Activated CD4-positive, alpha-beta T cell treated with anti-CD3 and anti-CD28 coated beads for 36 hours (primary cell): Measurements from ENCODE around the gene ENTHD1. TPM values are rescaled to one million over a fixed set of nuclear protein-coding genes. Genes with fewer than 3 reads are reported as not detected.
"Not testable (repeated sequence)": the region's sequence is repeated elsewhere in the genome, so short reads cannot be mapped to it uniquely, and the experiment has no call there.

Experiments
- ATAC-seq: fragments of 200-7000 bp; cut with Tn5 transposase; one replicate; pipeline ENCODE4 v1.10.0; 2021; ENCODE audit warnings: mild to moderate bottlenecking, moderate library complexity
- CTCF ChIA-PET: fragments of 350-600 bp; sonication (Branson Sonifier 250); formaldehyde crosslinking; loops from one replicate; lab custom pipeline; 2021; ENCODE audit warnings: antibody characterized with exemption; lab: Charles Lee
- POLR2A ChIA-PET: fragments of 350-600 bp; sonication (Branson Sonifier 250); formaldehyde crosslinking; loops from one replicate; lab custom pipeline; 2021; ENCODE audit warnings: antibody characterized with exemption, inconsistent platforms; lab: Charles Lee
- DNase-seq: peaks from one replicate; pipeline ENCODE4 v3.0.0-alpha.2; 2020
- H3K27ac Mint-ChIP-seq: one replicate; pipeline ENCODE4 v1.8.0; 2021; ENCODE audit warnings: mixed read lengths
- H3K27me3 Mint-ChIP-seq: one replicate; pipeline ENCODE4 v1.8.0; 2021; ENCODE audit warnings: mixed read lengths
- H3K36me3 Mint-ChIP-seq: one replicate; pipeline ENCODE4 v1.8.0; 2021; ENCODE audit warnings: low read depth, mixed read lengths
- H3K4me1 Mint-ChIP-seq: one replicate; pipeline ENCODE4 v1.8.0; 2021; ENCODE audit warnings: mixed read lengths
- H3K4me3 Mint-ChIP-seq: one replicate; pipeline ENCODE4 v1.8.0; 2021; ENCODE audit warnings: mild to moderate bottlenecking, moderate library complexity, mixed read lengths
- H3K9me3 Mint-ChIP-seq: one replicate; pipeline ENCODE4 v1.8.0; 2021; ENCODE audit warnings: low read depth, mixed read lengths
- intact Hi-C, 2 experiments: fragments of 100-400 bp; cut with DNase I in 1 of 2; cut with micrococcal nuclease in 1 of 2; formaldehyde crosslinking; loops; one replicate each; pipeline versions ENCODE4 v1.14.2 to v1.15.1; 2022 to 2024; cut with DNase I, micrococcal nuclease
- total RNA-seq, 2 experiments: library from RNA; stranded (reverse); gene quantifications; one replicate each; pipeline ENCODE4 v1.2.3, GENCODE V29; 2021

The ENTHD1 gene
- total RNA-seq, 2 experiments from 2014 or later: 0.59 to 0.70 TPM

GRCh38 chr22:39904024-39904423, 10.5 kb upstream of the ENTHD1 start:
- CTCF ChIA-PET: interaction anchor here (0.8 to 3.7 kb wide), 4 partner anchors 12 to 31 kb away, joined by 3 to 23 read pairs (median 6); no protein-coding TSS in a partner anchor
- peak overlapping the region; percentile 86 for H3K4me3 Mint-ChIP-seq
- POLR2A ChIA-PET, DNase-seq, ATAC-seq, H3K9me3 Mint-ChIP-seq, H3K27me3 Mint-ChIP-seq, H3K36me3 Mint-ChIP-seq: not testable (repeated sequence)
- peaks cover 42% of the 10 kb centered on the region for H3K4me1 Mint-ChIP-seq
- H3K27ac Mint-ChIP-seq: peak overlapping the region; percentile 100
- intact Hi-C loops: loop anchor here (2.0 to 10.0 kb wide), 3 partner anchors 159 to 369 kb away; partner anchors contain the start of gene RPS19BP1 (in 1 of the 2)

- Mint-ChIP-seq H3K9me3 (no peaks in the 10 kb centered on the region), H3K27me3 (no peaks in the 10 kb centered on the region), H3K4me1 (peaks cover 27% of the 10 kb centered on the region), H3K36me3 (peaks cover 8% of the 10 kb centered on the region), H3K4me3 (peak overlapping the region; percentile 86), H3K27ac (peak overlapping the region; percentile 100)
- ATAC-seq: no peak
- no peak for DNase-seq
- intact Hi-C loops: loop anchor here in 1 of 2 experiments (2.0 to 10.0 kb wide), 5 partner anchors 25 to 367 kb away; partner anchors contain the start of genes RPS19BP1 and TMA7B
- ChIA-PET CTCF (interaction anchor here (1.6 kb wide), 1 partner anchor 10 kb away, joined by 5 read pairs; no protein-coding TSS in a partner anchor), POLR2A (no interaction called here)
These were observed 8.1 kb upstream of the ENTHD1 start for GRCh38 chr22:39901565-39902146.

- no peaks in the 10 kb centered on the region for H3K9me3 Mint-ChIP-seq
- intact Hi-C loops: loop anchor here in 1 of 2 experiments (2.0 to 10.0 kb wide), 4 partner anchors 26 to 366 kb away; partner anchors contain the start of genes RPS19BP1 and TMA7B
- peak within 1 kb of the TSS; percentile 100 for H3K27ac Mint-ChIP-seq
- POLR2A ChIA-PET: interaction anchor here (0.6 kb wide), 1 partner anchor 100 kb away, joined by 3 read pairs; no protein-coding TSS in a partner anchor
- H3K4me3 Mint-ChIP-seq: peak within 1 kb of the TSS; percentile 86
- CTCF ChIA-PET: interaction anchor here (0.6 to 1.6 kb wide), 2 partner anchors 8 to 93 kb away, joined by 3 to 5 read pairs; no protein-coding TSS in a partner anchor
- ATAC-seq (peak; percentile 89), DNase-seq (peak; percentile 77)
- H3K27me3 Mint-ChIP-seq: no peaks in the 10 kb centered on the region
- peaks cover 20% of the 10 kb centered on the region for H3K4me1 Mint-ChIP-seq
- peaks cover 8% of the 10 kb centered on the region for H3K36me3 Mint-ChIP-seq
These were observed 7.0 kb upstream of the ENTHD1 start, which contains the start of gene GRAP2 for GRCh38 chr22:39900306-39901227. GRAP2 (plus strand) TSS chr22:39901084; CDS start chr22:39947107, 46,023 bp downstream.

GRCh38 chr22:39898997-39899396, 5.4 kb upstream of the ENTHD1 start:
- peaks cover 19% of the 10 kb centered on the region for H3K4me1 Mint-ChIP-seq
- CTCF ChIA-PET: interaction anchor here (0.7 to 1.4 kb wide), 3 partner anchors 9 to 29 kb away, joined by 3 to 4 read pairs (median 3); no protein-coding TSS in a partner anchor
- DNase-seq: no peak
- no peak overlapping the region for H3K4me3 Mint-ChIP-seq
- POLR2A ChIA-PET: no interaction called here
- no peak for ATAC-seq
- peak overlapping the region; percentile 20 for H3K27ac Mint-ChIP-seq
- H3K9me3 Mint-ChIP-seq: no peaks in the 10 kb centered on the region
- peaks cover 7% of the 10 kb centered on the region for H3K36me3 Mint-ChIP-seq
- intact Hi-C loops: no loop called here
- H3K27me3 Mint-ChIP-seq: no peaks in the 10 kb centered on the region

GRCh38 chr22:39897841-39898240, 4.3 kb upstream of the ENTHD1 start:
- H3K4me3 Mint-ChIP-seq: no peak overlapping the region
- intact Hi-C loops: no loop called here
- H3K27me3 Mint-ChIP-seq: no peaks in the 10 kb centered on the region
- ATAC-seq: no peak
- H3K4me1 Mint-ChIP-seq: peaks cover 24% of the 10 kb centered on the region
- no peak for DNase-seq
- H3K9me3 Mint-ChIP-seq: no peaks in the 10 kb centered on the region
- CTCF ChIA-PET: interaction anchor here (0.6 to 1.0 kb wide), 2 partner anchors 27 to 136 kb away, joined by 3 read pairs; no protein-coding TSS in a partner anchor
- H3K36me3 Mint-ChIP-seq: peaks cover 7% of the 10 kb centered on the region
- POLR2A ChIA-PET: interaction anchor here (0.8 kb wide), 1 partner anchor 8 kb away, joined by 3 read pairs; no protein-coding TSS in a partner anchor
- H3K27ac Mint-ChIP-seq: no peak overlapping the region

- ChIA-PET CTCF (interaction anchor here (0.5 to 1.2 kb wide), 5 partner anchors 20 to 148 kb away, joined by 3 read pairs; no protein-coding TSS in a partner anchor), POLR2A (no interaction called here)
- Mint-ChIP-seq H3K36me3 (no peaks in the 10 kb centered on the region), H3K27me3 (no peaks in the 10 kb centered on the region), H3K4me3 (no peak overlapping the region), H3K27ac (no peak overlapping the region), H3K4me1 (peaks cover 36% of the 10 kb centered on the region), H3K9me3 (no peaks in the 10 kb centered on the region)
- intact Hi-C loops: no loop called here
- no peak for ATAC-seq
- no peak for DNase-seq
These were observed 2.9 kb upstream of the ENTHD1 start for GRCh38 chr22:39896313-39896996.

- Mint-ChIP-seq H3K36me3 (no peaks in the 10 kb centered on the region), H3K27ac (no peak overlapping the region), H3K4me1 (peaks cover 33% of the 10 kb centered on the region), H3K27me3 (no peaks in the 10 kb centered on the region), H3K4me3 (no peak overlapping the region), H3K9me3 (no peaks in the 10 kb centered on the region)
- ChIA-PET CTCF (interaction anchor here (0.7 to 1.2 kb wide), 4 partner anchors 29 to 57 kb away, joined by 3 read pairs; no protein-coding TSS in a partner anchor), POLR2A (interaction anchor here (0.5 to 0.7 kb wide), 2 partner anchors 23 to 475 kb away, joined by 3 to 4 read pairs; partner anchors contain the start of gene SGSM3)
- intact Hi-C loops: no loop called here
- ATAC-seq: no peak
- DNase-seq: no peak
These were observed 2.1 kb upstream of the ENTHD1 start for GRCh38 chr22:39895682-39896081.

- Mint-ChIP-seq H3K36me3 (no peaks in the 10 kb centered on the region), H3K27me3 (no peaks in the 10 kb centered on the region), H3K4me3 (no peak overlapping the region), H3K9me3 (no peaks in the 10 kb centered on the region), H3K4me1 (peaks cover 25% of the 10 kb centered on the region), H3K27ac (no peak overlapping the region)
- CTCF ChIA-PET: no interaction called here
- ATAC-seq (no peak), DNase-seq (no peak)
- intact Hi-C loops: no loop called here
- POLR2A ChIA-PET: no interaction called here
These were observed 1.1 kb upstream of the ENTHD1 start for GRCh38 chr22:39894554-39895092.

GRCh38 chr22:39889924-39890323, 3.6 kb downstream of the ENTHD1 start:
- H3K27me3 Mint-ChIP-seq, intact Hi-C loops, H3K4me3 Mint-ChIP-seq, ATAC-seq, DNase-seq, H3K27ac Mint-ChIP-seq, H3K9me3 Mint-ChIP-seq, POLR2A ChIA-PET, H3K36me3 Mint-ChIP-seq: not testable (repeated sequence)
- CTCF ChIA-PET: interaction anchor here (1.5 kb wide), 1 partner anchor 9 kb away, joined by 3 read pairs; no protein-coding TSS in a partner anchor
- H3K4me1 Mint-ChIP-seq: peaks cover 18% of the 10 kb centered on the region

GRCh38 chr22:39883057-39883456, 10.5 kb downstream of the ENTHD1 start:
- H3K27ac Mint-ChIP-seq: no peak overlapping the region
- no peaks in the 10 kb centered on the region for H3K27me3 Mint-ChIP-seq
- no peak for ATAC-seq
- no peak overlapping the region for H3K4me3 Mint-ChIP-seq
- no peak for DNase-seq
- ChIA-PET POLR2A (no interaction called here), CTCF (interaction anchor here (0.6 kb wide), 1 partner anchor 82 kb away, joined by 3 read pairs; no protein-coding TSS in a partner anchor)
- H3K36me3 Mint-ChIP-seq: no peaks in the 10 kb centered on the region
- intact Hi-C loops: no loop called here
- H3K4me1 Mint-ChIP-seq: peaks cover 4% of the 10 kb centered on the region
- no peaks in the 10 kb centered on the region for H3K9me3 Mint-ChIP-seq
